ENCODE measurements around the gene PEX26.
"Not testable (repeated sequence)": the region's sequence is repeated elsewhere in the genome, so short reads cannot be mapped to it uniquely, and the experiment has no call there.

The PEX26 gene

GRCh38 chr22:18056807-18057474, 20.8 kb upstream of the PEX26 start:
- DNase-seq = peak; percentile 62

- DNase-seq = peak; percentile 85
Measured at GRCh38 chr22:18057568-18058209, 20.1 kb upstream of the PEX26 start.

- no peak for DNase-seq
Measured at GRCh38 chr22:18058371-18059093, 19.3 kb upstream of the PEX26 start.

- no peak for DNase-seq
Measured at GRCh38 chr22:18059094-18059417, 18.7 kb upstream of the PEX26 start.

- DNase-seq = no peak
Measured at GRCh38 chr22:18059473-18059872, 18.3 kb upstream of the PEX26 start.

- no peak for DNase-seq
Measured at GRCh38 chr22:18059991-18060390, 17.8 kb upstream of the PEX26 start.

- DNase-seq = no peak
Measured at GRCh38 chr22:18060646-18061620, 16.9 kb upstream of the PEX26 start.

- DNase-seq = no peak
Measured at GRCh38 chr22:18062421-18062820, 15.4 kb upstream of the PEX26 start.

GRCh38 chr22:18063306-18063705, 14.5 kb upstream of the PEX26 start:
- DNase-seq = no peak

- DNase-seq = not testable (repeated sequence)
Measured at GRCh38 chr22:18063715-18064114, 14.1 kb upstream of the PEX26 start.

GRCh38 chr22:18064636-18065035, 13.2 kb upstream of the PEX26 start:
- DNase-seq = no peak

- DNase-seq = no peak
Measured at GRCh38 chr22:18065256-18065655, 12.5 kb upstream of the PEX26 start.

GRCh38 chr22:18066181-18066859, 11.5 kb upstream of the PEX26 start:
- DNase-seq = no peak

GRCh38 chr22:18067121-18067520, 10.7 kb upstream of the PEX26 start:
- DNase-seq = no peak

GRCh38 chr22:18067548-18068341, 10.0 kb upstream of the PEX26 start:
- no peak for DNase-seq

- no peak for DNase-seq
Measured at GRCh38 chr22:18068381-18068988, 9.3 kb upstream of the PEX26 start.

GRCh38 chr22:18069041-18069440, 8.7 kb upstream of the PEX26 start:
- no peak for DNase-seq

GRCh38 chr22:18070041-18070440, 7.7 kb upstream of the PEX26 start:
- DNase-seq = no peak

GRCh38 chr22:18070556-18071306, 7.1 kb upstream of the PEX26 start:
- DNase-seq = no peak

GRCh38 chr22:18071307-18071967, 6.4 kb upstream of the PEX26 start:
- DNase-seq = not testable (repeated sequence)
